Endothelial cell of umbilical vein (primary cell): ENCODE results near the gene RRP36.

Experiments used
- EZH2 ChIP-seq: IDR thresholded peaks from 2 replicates; pipeline ENCODE4 v1.6.1; 2012; ENCODE audit warnings: borderline replicate concordance, low read depth, mild to moderate bottlenecking, moderate library complexity, low read length, inconsistent platforms; ENCODE audit not compliant: severe bottlenecking
- FOS ChIP-seq: IDR thresholded peaks from 2 replicates; pipeline ENCODE4 v1.6.1; 2011; ENCODE audit warnings: mild to moderate bottlenecking, low read length, moderate library complexity, borderline replicate concordance; ENCODE audit not compliant: insufficient read depth
- GATA2 ChIP-seq: IDR thresholded peaks from 2 replicates; pipeline ENCODE4 v1.7.0; 2011; ENCODE audit warnings: low read depth, mild to moderate bottlenecking, moderate library complexity, mixed read lengths, low read length; ENCODE audit not compliant: insufficient read length, insufficient read depth
- JUN ChIP-seq: IDR thresholded peaks from 2 replicates; pipeline ENCODE4 v1.6.1; 2011; ENCODE audit warnings: borderline replicate concordance, low read depth; ENCODE audit not compliant: insufficient read length, insufficient read depth
- MYC ChIP-seq: IDR thresholded peaks from one replicate; pipeline ENCODE4 v1.6.1; 2011; ENCODE audit warnings: mild to moderate bottlenecking, low read depth, low read length
- POLR2A ChIP-seq: IDR thresholded peaks from 2 replicates; pipeline ENCODE4 v1.6.1; 2012; ENCODE audit warnings: low read depth, mild to moderate bottlenecking, control low read depth, low read length
- POLR2AphosphoS5 ChIP-seq: IDR thresholded peaks from 2 replicates; pipeline ENCODE4 v1.6.1; 2012; ENCODE audit warnings: low read depth, mild to moderate bottlenecking, control low read depth, low read length, moderate library complexity; ENCODE audit not compliant: insufficient read depth
- TF ChIP-seq, protein P1 (sequence below), 2 donors: IDR thresholded peaks; 1 replicate in 1 of 2; 2 replicates in 1 of 2; pipeline ENCODE4 v1.5.1; 2011; ENCODE audit warnings: low read length in 2 of 2, mild to moderate bottlenecking in 2 of 2, moderate library complexity in 2 of 2, control low read depth in 1 of 2, inconsistent platforms in 1 of 2, low read depth in 1 of 2; ENCODE audit not compliant: insufficient read depth in 1 of 2; ENCODE audit errors: extremely low read depth in 1 of 2
- TF ChIP-seq, protein P2 (sequence below): IDR thresholded peaks from 2 replicates; pipeline ENCODE4 v1.6.1; 2011; ENCODE audit not compliant: insufficient read depth, insufficient read length

DNA sequence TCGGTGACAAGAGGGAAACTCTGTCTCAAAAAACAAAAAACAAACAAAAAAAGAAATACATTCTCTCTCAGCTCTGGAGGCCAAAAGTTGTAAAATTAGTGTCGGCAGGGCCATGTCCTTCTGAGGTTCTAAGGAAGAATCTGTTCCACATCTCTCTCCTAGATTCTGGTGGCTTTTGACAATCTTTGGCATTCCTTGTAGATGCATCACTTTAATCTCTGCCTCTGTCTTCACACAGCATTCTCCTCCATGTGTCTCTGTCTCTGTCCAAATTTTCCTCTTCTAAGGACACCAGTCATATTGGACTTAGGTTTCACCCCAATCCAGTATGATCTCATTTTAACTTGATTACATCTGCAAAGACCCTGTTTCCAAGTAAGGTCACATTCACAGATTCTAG, 28.0 kb upstream of the RRP36 start:
- TF ChIP-seq, protein P1, sequence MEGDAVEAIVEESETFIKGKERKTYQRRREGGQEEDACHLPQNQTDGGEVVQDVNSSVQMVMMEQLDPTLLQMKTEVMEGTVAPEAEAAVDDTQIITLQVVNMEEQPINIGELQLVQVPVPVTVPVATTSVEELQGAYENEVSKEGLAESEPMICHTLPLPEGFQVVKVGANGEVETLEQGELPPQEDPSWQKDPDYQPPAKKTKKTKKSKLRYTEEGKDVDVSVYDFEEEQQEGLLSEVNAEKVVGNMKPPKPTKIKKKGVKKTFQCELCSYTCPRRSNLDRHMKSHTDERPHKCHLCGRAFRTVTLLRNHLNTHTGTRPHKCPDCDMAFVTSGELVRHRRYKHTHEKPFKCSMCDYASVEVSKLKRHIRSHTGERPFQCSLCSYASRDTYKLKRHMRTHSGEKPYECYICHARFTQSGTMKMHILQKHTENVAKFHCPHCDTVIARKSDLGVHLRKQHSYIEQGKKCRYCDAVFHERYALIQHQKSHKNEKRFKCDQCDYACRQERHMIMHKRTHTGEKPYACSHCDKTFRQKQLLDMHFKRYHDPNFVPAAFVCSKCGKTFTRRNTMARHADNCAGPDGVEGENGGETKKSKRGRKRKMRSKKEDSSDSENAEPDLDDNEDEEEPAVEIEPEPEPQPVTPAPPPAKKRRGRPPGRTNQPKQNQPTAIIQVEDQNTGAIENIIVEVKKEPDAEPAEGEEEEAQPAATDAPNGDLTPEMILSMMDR (IDR thresholded peaks at IDR 0.05; ENCODE audit: extremely low read depth in 1 of 2, insufficient read depth in 1 of 2, low read depth in 1 of 2, low read length in 2 of 2), result no peak
- no peak for TF ChIP-seq POLR2A
- no peak for TF ChIP-seq EZH2
- no peak for TF ChIP-seq GATA2
- TF ChIP-seq, protein P2, sequence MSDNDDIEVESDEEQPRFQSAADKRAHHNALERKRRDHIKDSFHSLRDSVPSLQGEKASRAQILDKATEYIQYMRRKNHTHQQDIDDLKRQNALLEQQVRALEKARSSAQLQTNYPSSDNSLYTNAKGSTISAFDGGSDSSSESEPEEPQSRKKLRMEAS, result no peak
- no peak for TF ChIP-seq POLR2AphosphoS5
- no peak for TF ChIP-seq MYC
- no peak for TF ChIP-seq FOS
- TF ChIP-seq JUN, result no peak
